Testis (tissue), 3 donors: ENCODE data around the gene RND3. TPM values are rescaled to one million over a fixed set of nuclear protein-coding genes. Genes with fewer than 3 reads are reported as not detected.

Source experiments
- DNase-seq: peaks from one replicate; pipeline ENCODE4 v3.0.0-alpha.2; 2019
- H3K27ac ChIP-seq, 2 donors: fragments of 200-600 bp; sonication (generic); one replicate each; pipeline ENCODE4 v1.5.1; 2019
- H3K27me3 ChIP-seq: fragments of 200-600 bp; sonication (generic); one replicate; pipeline ENCODE4 v1.5.1; 2019
- H3K36me3 ChIP-seq: fragments of 200-600 bp; sonication (generic); one replicate; pipeline ENCODE4 v1.5.1; 2017; ENCODE audit warnings: low read depth; ENCODE audit errors: missing control alignments
- H3K4me1 ChIP-seq: fragments of 200-600 bp; sonication (generic); one replicate; pipeline ENCODE4 v1.5.1; 2019
- H3K4me3 ChIP-seq, 2 donors: fragments of 200-600 bp; sonication (generic); one replicate each; pipeline ENCODE4 v1.5.1; 2017 to 2019
- H3K9me3 ChIP-seq: fragments of 200-600 bp; sonication (generic); one replicate; pipeline ENCODE4 v1.5.1; 2017
- CTCF ChIP-seq, 3 experiments: fragments of 450-650 bp in 2 of 3; fragments of 200-600 bp in 1 of 3; sonication (generic) in 1 of 3; IDR thresholded peaks; one replicate each; pipeline ENCODE4 v1.5.1; 2016 to 2019; ENCODE audit warnings: antibody characterized with exemption in 3 of 3, mild to moderate bottlenecking in 2 of 3, moderate library complexity in 1 of 3
- POLR2A ChIP-seq: fragments of 450-650 bp; IDR thresholded peaks from one replicate; pipeline ENCODE4 v1.6.1; 2017; ENCODE audit warnings: antibody characterized with exemption, mild to moderate bottlenecking, moderate library complexity
- WGBS, 2 donors: methylation state at CpG; one replicate each; pipeline ENCODE4 v1.1.5; 2018; 5-methylcytosine and 5-hydroxymethylcytosine counted together
- intact Hi-C: fragments of 100-400 bp; cut with DNase I; formaldehyde crosslinking; loops from one replicate; pipeline ENCODE4 v1.15.1; 2023; ENCODE audit warnings: low total_unique reads
- polyA plus RNA-seq: library from polyadenylated mRNA; stranded (reverse); fragments of 350-450 nt; fragmentation: Illumina TruSeq; extraction: RNeasy Lipid Tissue Mini Kit (QIAGEN cat#74804); gene quantifications from one replicate; pipeline ENCODE4 v1.2.3, GENCODE V29; 2014; ENCODE audit warnings: low read depth, low replicate concordance; ENCODE audit not compliant: insufficient read depth
- total RNA-seq, 2 donors: library from RNA; depleted of rRNA; stranded (reverse); fragments of >200 nt; gene quantifications; one replicate each; pipeline ENCODE4 v1.2.3, GENCODE V29; 2016

RND3 gene
- total and polyA plus RNA-seq, 3 donors from 2014 or later = 5.0 to 10.2 (median 8.0) TPM

- no peaks in the 10 kb centered on the region for H3K36me3 ChIP-seq
These were observed 62.1 kb downstream of the RND3 start for GRCh38 chr2:150425121-150425955.

GRCh38 chr2:150424406-150424805, 63.1 kb downstream of the RND3 start:
- 84 to 89% methylated on average over 6 of the region's 6 CpGs for WGBS, 2 donors
- DNase-seq = no peak
- intact Hi-C loops = no loop called here
- H3K36me3 ChIP-seq = no peaks in the 10 kb centered on the region
- TF ChIP-seq CTCF (IDR thresholded peaks at IDR 0.05) (no peak), POLR2A (no peak)
- no peaks in the 10 kb centered on the region for H3K27me3 ChIP-seq
- no peaks in the 10 kb centered on the region for H3K9me3 ChIP-seq
- no peak overlapping the region for H3K4me3 ChIP-seq
- no peaks in the 10 kb centered on the region for H3K4me1 ChIP-seq
- no peak overlapping the region for H3K27ac ChIP-seq

More at GRCh38 chr2:150425121-150425955, 62.1 kb downstream of the RND3 start:
- WGBS, 2 donors = 47 to 58% methylated on average over 22 of the region's 22 CpGs
- intact Hi-C loops = no loop called here
- H3K4me1 ChIP-seq = no peaks in the 10 kb centered on the region
- DNase-seq = no peak
- H3K9me3 ChIP-seq = no peaks in the 10 kb centered on the region
- no peak overlapping the region for H3K4me3 ChIP-seq
- no peak overlapping the region for H3K27ac ChIP-seq
- TF ChIP-seq CTCF (IDR thresholded peaks at IDR 0.05) (no peak), POLR2A (no peak)
- H3K27me3 ChIP-seq = no peaks in the 10 kb centered on the region

GRCh38 chr2:150421126-150421651, 66.3 kb downstream of the RND3 start:
- Histone ChIP-seq H3K27me3 (no peaks in the 10 kb centered on the region), H3K4me3 (no peak overlapping the region), H3K27ac (no peak overlapping the region), H3K9me3 (no peaks in the 10 kb centered on the region), H3K36me3 (no peaks in the 10 kb centered on the region), H3K4me1 (no peaks in the 10 kb centered on the region)
- intact Hi-C loops = no loop called here
- DNase-seq = no peak
- TF ChIP-seq POLR2A = no peak
- no peak for TF ChIP-seq CTCF (IDR thresholded peaks at IDR 0.05)

- intact Hi-C loops = no loop called here
- WGBS, 2 donors = 38 to 50% methylated on average over 1 of the region's 1 CpG
- Histone ChIP-seq H3K4me3 (no peak overlapping the region), H3K9me3 (no peaks in the 10 kb centered on the region), H3K27ac (no peak overlapping the region), H3K27me3 (no peaks in the 10 kb centered on the region), H3K4me1 (no peaks in the 10 kb centered on the region), H3K36me3 (no peaks in the 10 kb centered on the region)
- TF ChIP-seq POLR2A (no peak), CTCF (IDR thresholded peaks at IDR 0.05) (no peak)
- no peak for DNase-seq
These were observed 68.6 kb downstream of the RND3 start for GRCh38 chr2:150418916-150419315.
